M059J (cell line): ENCODE measurements around the gene ZNF516. TPM values are rescaled to one million over a fixed set of nuclear protein-coding genes. Genes with fewer than 3 reads are reported as not detected.

Experiments
- DNase-seq: peaks from one replicate; pipeline ENCODE4 v3.0.0-alpha.2; 2012; ENCODE audit warnings: low read depth
- total RNA-seq: library from RNA; depleted of rRNA; stranded (reverse); fragments of >200 nt; shearing (Covaris generic); gene quantifications from 2 replicates; pipeline ENCODE4 v1.2.3, GENCODE V29; 2014

ZNF516 gene
- total RNA-seq, 1 experiment from 2014 or later = 8.9 TPM

DNA sequence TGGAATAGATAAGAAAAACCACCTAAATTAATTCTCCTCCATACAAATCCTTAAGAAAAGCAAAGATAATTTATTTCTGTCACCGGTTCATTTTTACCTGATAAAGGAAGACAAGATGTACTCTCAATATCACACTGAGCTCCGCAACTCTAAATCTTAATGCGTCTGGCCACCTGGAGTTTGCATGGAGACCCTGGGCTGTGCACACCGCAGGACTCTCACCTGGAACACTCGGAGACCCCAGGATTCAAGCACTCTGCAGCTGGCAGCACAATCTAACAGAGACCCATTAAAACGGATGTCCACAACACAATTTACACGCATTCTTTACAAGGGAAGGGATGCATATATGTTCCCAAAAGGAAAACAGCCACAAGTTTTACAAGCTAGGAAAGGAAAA is 72.2 kb downstream of the ZNF516 start:
- no peak for DNase-seq

- DNase-seq = no peak
Observed at GRCh38 chr18:76422121-76422520, 72.9 kb downstream of the ZNF516 start.

- DNase-seq = no peak
Observed at GRCh38 chr18:76421685-76422078, 73.4 kb downstream of the ZNF516 start.

DNA sequence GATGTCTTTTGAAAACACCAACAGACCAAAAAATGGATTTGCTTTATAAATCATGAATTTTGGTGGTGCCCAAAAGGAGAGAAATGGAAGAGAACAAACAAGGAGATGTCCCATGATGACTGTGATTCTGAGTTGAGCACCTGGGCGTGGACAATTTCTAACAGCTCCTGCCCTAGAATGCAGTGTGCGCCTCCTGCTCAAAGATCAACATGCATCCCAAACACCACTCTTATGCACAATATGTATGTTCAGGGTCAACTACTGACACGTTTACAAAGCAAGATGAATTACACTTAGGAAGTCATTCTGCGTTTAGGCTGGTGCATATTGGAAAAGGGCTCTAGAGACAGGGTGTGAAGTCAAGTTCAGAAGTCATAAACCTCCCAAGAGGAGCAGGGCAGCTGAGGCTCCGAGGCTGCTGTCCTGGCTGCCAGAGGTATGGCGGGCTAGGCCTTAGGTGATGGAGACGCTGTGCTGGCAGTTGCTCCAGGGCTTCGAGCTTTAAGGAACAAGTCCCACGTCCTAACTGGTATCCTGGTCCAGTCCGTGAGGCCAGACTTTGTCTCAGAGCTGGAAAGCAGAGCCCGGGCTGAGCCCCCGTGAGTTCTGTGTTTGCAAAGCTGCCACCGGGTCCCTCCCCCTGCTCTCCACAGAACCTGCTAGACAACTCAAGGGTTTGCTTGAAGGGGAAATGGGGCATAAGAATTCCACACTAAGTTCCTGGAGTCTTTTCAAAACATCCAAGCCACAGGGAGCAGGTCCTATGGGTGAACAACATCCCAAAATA is 74.0 kb downstream of the ZNF516 start:
- DNase-seq = no peak

- DNase-seq = no peak
Observed at GRCh38 chr18:76419811-76420210, 75.2 kb downstream of the ZNF516 start.

DNA sequence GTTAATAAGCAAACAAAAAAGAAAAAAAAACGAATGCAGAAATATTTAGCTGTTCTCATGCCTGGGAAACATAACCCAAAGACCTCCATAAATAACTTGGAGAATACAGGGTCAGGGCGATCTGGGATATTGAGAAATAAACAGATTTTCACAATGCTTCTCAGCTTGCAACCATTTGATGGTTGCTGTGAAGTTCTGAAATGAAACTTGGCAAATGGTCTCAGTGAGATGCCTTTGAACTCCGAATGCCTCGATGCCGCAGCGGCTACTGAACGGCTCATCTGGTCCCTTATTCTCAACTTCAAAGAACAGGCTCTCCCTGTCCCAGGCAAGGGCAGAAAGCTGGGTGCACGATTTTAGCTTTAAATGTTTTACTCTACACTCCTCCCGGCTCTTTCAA is 78.1 kb downstream of the ZNF516 start:
- DNase-seq = no peak

- no peak for DNase-seq
Observed at GRCh38 chr18:76414936-76415621, 80.0 kb downstream of the ZNF516 start.

DNA sequence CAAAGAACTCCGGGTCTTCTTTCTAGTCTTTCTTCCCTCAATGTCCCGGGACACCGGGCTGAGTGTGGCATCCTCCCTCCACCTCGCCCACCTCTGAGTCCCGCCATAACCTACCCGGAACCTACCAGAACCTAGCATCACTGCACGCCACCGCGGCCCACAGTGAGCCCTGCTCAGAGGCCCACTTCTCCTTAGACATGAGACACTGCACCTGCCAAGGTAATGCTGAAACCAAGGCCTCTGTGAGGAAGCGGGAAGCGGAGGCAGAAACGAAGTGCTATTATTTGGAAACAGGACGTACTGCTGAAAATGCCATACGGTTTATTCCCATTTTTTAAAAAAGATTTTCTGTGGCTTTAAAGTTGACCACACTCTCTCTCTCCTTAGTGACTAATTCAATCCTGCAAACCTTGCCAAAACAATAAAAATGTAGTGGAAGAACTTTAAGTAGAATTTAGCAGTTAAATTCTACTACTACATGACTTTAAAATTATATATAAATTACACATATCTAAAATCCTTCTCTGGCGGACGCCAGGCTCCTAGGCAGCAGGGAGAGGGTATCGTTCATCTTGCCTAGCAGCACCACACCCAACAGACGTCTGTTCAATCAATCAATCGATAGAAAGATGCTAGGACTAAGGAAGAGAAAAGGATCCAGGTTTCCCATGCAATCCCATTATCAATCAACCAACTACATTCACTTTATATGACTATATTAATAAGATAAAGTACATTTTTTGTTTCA is 82.0 kb downstream of the ZNF516 start:
- DNase-seq = peak; percentile 21

DNA sequence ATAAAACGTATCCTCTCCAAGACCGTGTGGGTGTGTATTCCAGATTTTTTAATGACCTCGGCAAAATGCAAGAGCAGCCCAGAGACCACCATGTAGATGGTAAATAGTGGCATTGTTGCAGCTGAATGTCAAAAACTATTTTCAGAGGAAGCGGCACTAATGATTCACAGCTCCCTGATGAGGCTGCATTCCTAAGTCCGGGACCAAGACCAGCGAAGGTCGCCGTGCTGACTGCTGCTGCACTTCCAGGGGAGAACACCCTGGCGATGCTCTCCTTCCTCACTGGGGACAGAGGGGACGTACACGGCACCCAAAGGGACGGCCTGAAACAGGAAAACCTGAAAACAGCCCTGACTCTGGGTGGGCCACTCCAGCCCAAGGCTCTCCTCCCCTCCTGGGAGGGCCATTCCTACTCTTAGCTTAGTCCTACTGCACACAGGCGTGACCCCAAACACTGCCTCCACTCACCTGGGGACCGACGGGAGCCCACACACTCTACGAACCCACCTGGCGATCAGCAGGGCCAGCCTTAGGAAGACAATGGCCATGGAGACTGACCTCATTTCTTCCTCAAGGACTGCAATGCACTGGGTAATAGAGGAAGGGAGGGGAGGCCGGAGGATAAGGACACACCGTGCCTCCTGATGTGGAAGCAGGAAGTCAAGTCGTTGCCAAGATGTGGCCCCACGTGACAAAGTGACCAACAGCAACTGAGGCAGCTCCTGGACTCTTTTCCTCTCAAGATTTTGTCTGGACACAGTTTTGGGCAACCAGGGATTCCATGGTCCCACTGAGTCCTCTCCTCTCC is 82.8 kb downstream of the ZNF516 start:
- no peak for DNase-seq

- DNase-seq = no peak
Observed at GRCh38 chr18:76410660-76411417, 84.2 kb downstream of the ZNF516 start.

GRCh38 chr18:76410033-76410432 is 85.0 kb downstream of the ZNF516 start:
- no peak for DNase-seq

DNA sequence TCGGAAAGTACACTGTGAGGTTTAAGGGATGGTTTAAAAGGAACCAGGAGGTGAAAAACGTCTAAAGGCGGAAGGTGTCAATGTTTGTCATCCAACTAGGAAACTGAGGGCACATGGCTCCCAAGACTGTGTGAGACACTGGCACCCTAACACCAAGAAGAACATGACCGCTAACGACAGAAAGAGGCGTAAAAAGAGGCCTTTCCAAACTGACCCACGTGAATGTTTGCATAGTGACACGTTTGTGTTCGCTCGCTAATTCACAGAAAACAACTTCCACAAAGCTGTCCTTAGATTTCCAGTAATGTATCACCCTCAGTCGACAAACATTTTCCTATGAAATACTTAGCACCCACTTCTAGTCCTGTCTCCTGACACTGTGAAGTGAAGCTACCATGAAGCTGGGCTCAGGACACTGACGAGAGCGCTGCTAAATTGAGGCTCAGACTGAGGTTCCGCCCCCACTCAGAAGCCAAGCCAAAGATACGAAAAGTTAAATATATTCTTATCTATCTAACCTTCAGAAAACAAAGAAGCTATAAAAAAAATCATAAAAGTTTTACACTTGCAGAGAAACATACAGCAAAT is 86.5 kb downstream of the ZNF516 start:
- no peak for DNase-seq

- no peak for DNase-seq
Observed at GRCh38 chr18:76407681-76408080, 87.4 kb downstream of the ZNF516 start.

GRCh38 chr18:76406791-76407190 is 88.3 kb downstream of the ZNF516 start:
- no peak for DNase-seq

DNA sequence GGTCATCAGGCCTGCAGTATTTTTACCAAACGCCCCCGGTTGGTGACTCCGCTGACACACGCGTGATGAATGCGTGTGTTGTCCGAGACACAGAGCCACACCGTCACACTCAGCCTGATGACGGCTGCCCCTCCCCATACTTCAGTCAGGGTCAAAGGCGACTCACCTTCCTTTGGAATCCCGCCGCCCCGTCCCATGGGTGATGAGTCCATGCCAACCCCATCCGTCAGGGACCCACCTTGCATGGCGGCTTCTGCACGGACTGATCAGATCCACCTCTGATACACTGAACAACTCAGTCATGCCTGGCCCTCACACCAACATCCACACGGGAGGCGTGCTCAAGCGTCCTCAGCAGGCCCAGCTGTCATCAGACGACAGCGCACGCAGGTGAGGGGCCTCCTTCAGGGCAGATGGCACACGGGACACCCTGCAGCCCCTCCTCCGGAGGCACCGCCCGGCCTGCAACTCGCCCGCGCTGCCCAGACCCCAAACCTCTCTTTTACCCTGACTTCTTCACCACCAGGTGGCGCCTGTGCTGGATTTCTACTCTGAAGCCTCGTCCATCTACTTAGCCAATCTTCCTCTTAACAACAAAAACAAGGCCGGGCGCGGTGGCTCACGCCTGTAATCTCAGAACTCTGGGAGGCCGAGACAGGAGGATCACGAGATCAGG is 89.2 kb downstream of the ZNF516 start:
- DNase-seq = peak; percentile 42

GRCh38 chr18:76405280-76405679 is 89.8 kb downstream of the ZNF516 start:
- DNase-seq = no peak

DNA sequence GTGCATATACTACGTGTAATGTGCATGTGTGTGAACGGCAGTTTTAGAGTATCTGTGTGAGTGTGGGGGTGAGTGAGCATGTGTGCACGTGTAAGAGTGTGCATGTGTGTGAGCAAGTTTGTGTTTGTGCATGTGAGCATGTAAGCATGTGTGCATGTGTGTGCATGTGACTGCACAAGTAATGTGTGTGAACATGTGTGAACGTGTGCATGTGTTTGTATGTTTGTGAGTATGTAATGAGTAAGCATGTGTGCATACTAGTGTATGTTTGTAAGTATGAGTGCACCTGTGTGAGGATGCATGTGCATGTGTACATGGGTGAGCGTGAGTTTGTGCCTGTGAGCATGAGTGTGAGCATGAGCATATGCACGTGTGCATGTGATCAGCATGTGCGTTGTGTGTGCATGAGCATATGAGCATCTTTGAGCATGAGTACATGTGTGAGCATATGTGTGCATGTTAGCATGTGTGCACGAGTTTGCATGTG is 90.7 kb downstream of the ZNF516 start:
- no peak for DNase-seq

- no peak for DNase-seq
Observed at GRCh38 chr18:76402026-76402990, 92.7 kb downstream of the ZNF516 start.

DNA sequence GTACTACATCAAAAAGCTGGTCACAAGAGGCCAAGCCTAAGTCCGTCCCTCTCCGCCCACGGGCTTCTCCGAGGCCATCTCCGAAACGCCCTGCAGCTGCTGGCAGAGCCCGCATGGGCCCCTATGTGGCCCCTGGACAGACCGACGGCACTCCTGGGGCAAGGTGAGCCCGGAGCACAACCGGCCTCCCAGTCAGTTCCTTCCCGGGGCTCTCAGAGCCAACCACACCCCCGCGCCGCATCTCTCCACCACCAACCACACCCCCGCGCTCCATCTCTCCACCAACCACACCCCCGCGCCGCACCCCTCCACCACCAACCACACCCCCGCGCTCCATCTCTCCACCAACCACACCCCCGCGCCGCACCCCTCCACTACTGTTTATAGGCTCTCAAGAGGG is 93.5 kb downstream of the ZNF516 start:
- DNase-seq = no peak
